Measurements from ENCODE around the gene DBT. TPM values are rescaled to one million over a fixed set of nuclear protein-coding genes. Genes with fewer than 3 reads are reported as not detected.
"Not testable (repeated sequence)": the region's sequence is repeated elsewhere in the genome, so short reads cannot be mapped to it uniquely, and the experiment has no call there.

Gene DBT
- total RNA-seq (2014; rRNA removed; shearing (Covaris generic); ENCODE audit: low replicate concordance), result 3.2 and 3.7 TPM in 2 replicates

GRCh38 chr1:100249537-100250257 is at the start of gene DBT:
Gene DBT, minus strand, starts transcription at chr1:100249834. Its CDS starts 14 bp downstream, at chr1:100249820.
- Histone ChIP-seq H3K36me3 (no peaks in the 10 kb centered on the region), H3K9me3 (no peaks in the 10 kb centered on the region), H3K27me3 (peaks cover 7% of the 10 kb centered on the region), H3K4me3 (peak within 1 kb of the TSS; percentile 75)
- peak; percentile 95 for DNase-seq

- no peaks in the 10 kb centered on the region for H3K9me3 ChIP-seq
- H3K4me3 ChIP-seq, result no peak overlapping the region
- peaks cover 3% of the 10 kb centered on the region for H3K36me3 ChIP-seq
- no peak for DNase-seq
- H3K27me3 ChIP-seq, result no peaks in the 10 kb centered on the region
Observed at GRCh38 chr1:100298512-100298911, 48.9 kb upstream of the DBT start.

GRCh38 chr1:100296997-100297396 is 47.4 kb upstream of the DBT start:
- peaks cover 15% of the 10 kb centered on the region for H3K36me3 ChIP-seq
- not testable (repeated sequence) for H3K9me3 ChIP-seq, DNase-seq, H3K27me3 ChIP-seq, H3K4me3 ChIP-seq

GRCh38 chr1:100296140-100296539 is 46.5 kb upstream of the DBT start:
- no peak for DNase-seq
- H3K9me3 ChIP-seq, result no peaks in the 10 kb centered on the region
- H3K27me3 ChIP-seq, result no peaks in the 10 kb centered on the region
- H3K36me3 ChIP-seq, result peaks cover 21% of the 10 kb centered on the region
- no peak overlapping the region for H3K4me3 ChIP-seq

GRCh38 chr1:100292711-100293110 is 43.1 kb upstream of the DBT start:
- Histone ChIP-seq H3K9me3 (no peaks in the 10 kb centered on the region), H3K4me3 (no peak overlapping the region), H3K36me3 (peaks cover 40% of the 10 kb centered on the region), H3K27me3 (no peaks in the 10 kb centered on the region)
- DNase-seq, result no peak

- Histone ChIP-seq H3K9me3 (no peaks in the 10 kb centered on the region), H3K4me3 (no peak overlapping the region), H3K27me3 (no peaks in the 10 kb centered on the region), H3K36me3 (peaks cover 59% of the 10 kb centered on the region)
- DNase-seq, result no peak
Observed at GRCh38 chr1:100290291-100290690, 40.7 kb upstream of the DBT start.

GRCh38 chr1:100287162-100287561 is 37.5 kb upstream of the DBT start:
- no peak for DNase-seq
- Histone ChIP-seq H3K36me3 (peaks cover 67% of the 10 kb centered on the region), H3K4me3 (no peak overlapping the region), H3K9me3 (no peaks in the 10 kb centered on the region), H3K27me3 (no peaks in the 10 kb centered on the region)

- Histone ChIP-seq H3K36me3 (peaks cover 54% of the 10 kb centered on the region), H3K4me3 (no peak overlapping the region)
- no peak for DNase-seq
Observed at GRCh38 chr1:100284591-100284990, 35.0 kb upstream of the DBT start.

GRCh38 chr1:100279954-100280682 is 30.5 kb upstream of the DBT start:
- no peaks in the 10 kb centered on the region for H3K9me3 ChIP-seq
- H3K36me3 ChIP-seq, result peaks cover 70% of the 10 kb centered on the region

More at GRCh38 chr1:100284591-100284990, 35.0 kb upstream of the DBT start:
- Histone ChIP-seq H3K27me3 (no peaks in the 10 kb centered on the region), H3K9me3 (no peaks in the 10 kb centered on the region)

GRCh38 chr1:100279358-100279923 is 29.8 kb upstream of the DBT start:
- DNase-seq, result no peak
- peaks cover 70% of the 10 kb centered on the region for H3K36me3 ChIP-seq

More at GRCh38 chr1:100279954-100280682, 30.5 kb upstream of the DBT start:
- Histone ChIP-seq H3K4me3 (no peak overlapping the region), H3K27me3 (no peaks in the 10 kb centered on the region)
- no peak for DNase-seq

GRCh38 chr1:100277866-100278265 is 28.2 kb upstream of the DBT start:
- no peaks in the 10 kb centered on the region for H3K27me3 ChIP-seq
- H3K36me3 ChIP-seq, result peaks cover 77% of the 10 kb centered on the region
- no peak overlapping the region for H3K4me3 ChIP-seq
- no peak for DNase-seq
- no peaks in the 10 kb centered on the region for H3K9me3 ChIP-seq

More at GRCh38 chr1:100279358-100279923, 29.8 kb upstream of the DBT start:
- Histone ChIP-seq H3K9me3 (no peaks in the 10 kb centered on the region), H3K27me3 (no peaks in the 10 kb centered on the region), H3K4me3 (no peak overlapping the region)

GRCh38 chr1:100268202-100268601 is 18.6 kb upstream of the DBT start:
- no peak for DNase-seq
- Histone ChIP-seq H3K9me3 (peaks cover 4% of the 10 kb centered on the region; the same call in 1 of the 2 replicates), H3K27me3 (no peaks in the 10 kb centered on the region), H3K36me3 (peaks cover 48% of the 10 kb centered on the region), H3K4me3 (no peak overlapping the region)

- H3K9me3 ChIP-seq, result peaks cover 4% of the 10 kb centered on the region; the same call in 1 of the 2 replicates
- no peaks in the 10 kb centered on the region for H3K27me3 ChIP-seq
- peaks cover 42% of the 10 kb centered on the region for H3K36me3 ChIP-seq
- peak overlapping the region; percentile 68 for H3K4me3 ChIP-seq
- no peak for DNase-seq
Observed at GRCh38 chr1:100267284-100267683, 17.6 kb upstream of the DBT start.

GRCh38 chr1:100266741-100267140 is 17.1 kb upstream of the DBT start:
- H3K36me3 ChIP-seq, result peaks cover 38% of the 10 kb centered on the region
- peak overlapping the region; percentile 68 for H3K4me3 ChIP-seq
- peak; percentile 6 for DNase-seq
- no peaks in the 10 kb centered on the region for H3K27me3 ChIP-seq
- H3K9me3 ChIP-seq, result peaks cover 4% of the 10 kb centered on the region; the same call in 1 of the 2 replicates

GRCh38 chr1:100265931-100266740 is 16.5 kb upstream of the DBT start, which contains the start of gene RTCA:
Gene RTCA, plus strand, starts transcription at chr1:100266216. Its CDS starts 160 bp downstream, at chr1:100266376.
- DNase-seq, result peak; percentile 94
- peaks cover 4% of the 10 kb centered on the region; the same call in 1 of the 2 replicates for H3K9me3 ChIP-seq
- H3K4me3 ChIP-seq, result peak within 1 kb of the TSS; percentile 68
- peaks cover 32% of the 10 kb centered on the region for H3K36me3 ChIP-seq
- H3K27me3 ChIP-seq, result no peaks in the 10 kb centered on the region

GRCh38 chr1:100265562-100265930 is 15.9 kb upstream of the DBT start:
- Histone ChIP-seq H3K36me3 (peaks cover 26% of the 10 kb centered on the region), H3K4me3 (peak overlapping the region; percentile 68), H3K9me3 (peaks cover 4% of the 10 kb centered on the region; the same call in 1 of the 2 replicates), H3K27me3 (no peaks in the 10 kb centered on the region)
- no peak for DNase-seq

All from MG63 (cell line).